HL-60/S4 (cell line): ENCODE measurements around the gene SSBP2.
"Not testable (repeated sequence)": the region's sequence is repeated elsewhere in the genome, so short reads cannot be mapped to it uniquely, and the experiment has no call there.

Source experiments
- in situ Hi-C: fragments of 300-500 bp; cut with MboI; formaldehyde crosslinking; loops from 2 replicates; pipeline ENCODE4 v1.14.3; 2022; ENCODE audit warnings: low sequenced_read_pairs

Gene SSBP2

DNA sequence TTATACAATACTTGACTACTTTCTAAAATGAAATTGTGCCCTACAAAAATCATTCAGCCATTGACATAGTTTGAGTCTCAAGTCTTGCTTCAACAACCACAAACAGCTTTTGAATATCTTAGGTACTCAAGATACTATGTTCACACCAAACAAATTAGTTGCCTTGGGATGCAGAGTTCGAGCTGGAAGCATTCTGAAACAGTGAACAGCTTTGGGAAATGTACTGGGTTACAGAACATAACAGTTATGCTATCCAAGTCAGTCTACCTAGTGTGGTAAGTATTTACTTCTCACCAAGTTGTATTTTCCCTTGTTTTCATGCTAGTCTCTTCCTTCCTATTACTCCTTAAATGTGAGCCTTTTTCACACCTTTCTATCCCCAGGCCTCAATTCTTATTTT lies 143.2 kb downstream of the SSBP2 start:
- in situ Hi-C loops: no loop called here

DNA sequence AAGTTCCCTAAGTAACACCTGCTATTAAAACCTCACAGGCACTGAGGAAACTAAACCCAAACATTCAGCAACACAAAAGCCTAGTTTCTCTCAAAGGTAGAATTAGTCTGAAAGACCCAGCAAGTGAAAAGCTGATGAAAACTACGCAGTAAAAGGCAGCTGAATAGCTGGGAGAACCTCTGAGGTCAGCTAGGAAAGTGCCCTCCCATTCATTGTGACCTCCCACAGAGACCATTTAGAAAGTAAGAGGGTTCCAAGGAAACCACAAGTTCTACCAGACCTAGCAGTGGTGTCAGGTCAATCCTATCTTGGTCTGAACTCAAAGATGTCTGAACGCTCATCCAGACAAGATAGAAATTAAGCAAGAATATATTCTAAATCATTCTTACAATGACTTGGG lies 144.7 kb downstream of the SSBP2 start:
- in situ Hi-C loops: no loop called here

- in situ Hi-C loops: no loop called here
Observed at GRCh38 chr5:81605299-81605698, 145.6 kb downstream of the SSBP2 start.

DNA sequence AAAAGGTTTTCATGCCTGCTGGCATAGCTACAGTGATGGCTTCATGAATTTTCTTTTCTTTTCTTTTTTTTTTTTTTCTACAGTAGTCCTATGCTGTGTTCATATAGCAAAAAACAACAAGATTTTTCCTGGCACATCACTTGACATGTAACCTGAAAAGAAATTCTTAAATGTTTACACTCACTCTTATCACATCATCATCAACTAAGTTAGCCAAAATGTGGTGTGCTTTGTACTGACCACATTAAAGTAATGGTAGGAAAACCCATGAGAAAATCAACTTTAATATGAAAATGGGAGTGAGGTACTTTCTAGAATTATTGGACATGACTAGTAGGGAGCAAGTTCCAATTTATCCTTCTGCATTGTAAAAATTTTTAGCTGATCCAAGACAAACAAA lies 146.7 kb downstream of the SSBP2 start:
- in situ Hi-C loops: no loop called here

GRCh38 chr5:81601919-81602318 lies 149.0 kb downstream of the SSBP2 start:
- in situ Hi-C loops: no loop called here

GRCh38 chr5:81592085-81592484 lies 158.8 kb downstream of the SSBP2 start:
- in situ Hi-C loops: not testable (repeated sequence)

GRCh38 chr5:81590498-81591384 lies 160.2 kb downstream of the SSBP2 start:
- in situ Hi-C loops: no loop called here

DNA sequence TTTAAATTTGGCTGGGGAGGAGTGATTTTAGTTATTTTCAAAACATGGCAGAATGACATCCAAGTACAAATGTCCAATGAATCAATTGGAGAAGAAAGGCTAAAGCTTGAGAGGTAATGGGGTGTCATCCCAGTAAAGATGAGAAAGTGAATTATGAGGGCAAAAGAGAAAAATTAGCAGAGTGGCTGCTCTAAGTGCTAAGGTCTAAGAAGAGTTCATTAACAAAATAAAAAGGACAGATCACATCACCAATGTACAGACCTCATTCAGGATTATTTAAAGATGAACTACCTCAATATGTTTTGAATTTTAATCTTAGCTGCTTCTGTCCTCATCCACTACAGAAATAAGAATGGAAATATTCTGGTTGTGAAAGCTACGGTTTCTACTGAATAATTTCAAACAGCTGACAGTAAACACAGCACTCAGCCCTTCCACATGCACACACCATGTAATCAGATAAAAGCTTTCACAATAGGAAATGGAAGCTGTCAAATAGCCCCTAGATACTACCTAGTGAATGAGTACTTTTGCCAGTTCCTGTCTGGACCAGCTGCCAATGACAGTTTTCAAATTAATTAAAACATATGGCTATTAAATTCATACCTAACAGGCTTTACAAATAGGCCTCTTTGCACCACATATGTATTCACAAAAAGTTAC lies 171.5 kb downstream of the SSBP2 start:
- in situ Hi-C loops: no loop called here

- in situ Hi-C loops: no loop called here
Observed at GRCh38 chr5:81577091-81577490, 173.8 kb downstream of the SSBP2 start.

DNA sequence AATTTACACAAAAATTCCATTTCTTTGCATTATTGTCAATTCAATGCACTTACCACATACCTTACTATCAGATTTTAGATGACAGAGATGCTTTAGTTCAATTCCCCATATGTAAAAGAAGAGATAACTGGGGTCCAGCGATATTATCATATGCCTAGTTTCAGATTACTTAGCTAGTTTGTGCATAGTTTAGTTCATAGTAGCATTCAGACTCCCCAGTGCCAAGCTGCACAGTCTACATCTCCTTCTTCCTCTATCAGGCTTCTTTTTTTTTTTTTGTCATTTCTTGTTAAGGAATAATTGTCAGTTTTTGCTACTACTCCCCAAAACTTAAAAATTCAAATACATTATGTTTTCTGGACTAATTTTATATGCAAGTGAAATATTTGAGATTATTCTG lies 175.0 kb downstream of the SSBP2 start:
- in situ Hi-C loops: no loop called here

GRCh38 chr5:81572201-81572600 lies 178.7 kb downstream of the SSBP2 start:
- in situ Hi-C loops: no loop called here

GRCh38 chr5:81558188-81558587 lies 192.7 kb downstream of the SSBP2 start:
- in situ Hi-C loops: no loop called here

- in situ Hi-C loops: no loop called here
Observed at GRCh38 chr5:81556809-81557208, 194.1 kb downstream of the SSBP2 start.

- in situ Hi-C loops: no loop called here
Observed at GRCh38 chr5:81555865-81556264, 195.0 kb downstream of the SSBP2 start.

- in situ Hi-C loops: no loop called here
Observed at GRCh38 chr5:81554647-81555046, 196.2 kb downstream of the SSBP2 start.

DNA sequence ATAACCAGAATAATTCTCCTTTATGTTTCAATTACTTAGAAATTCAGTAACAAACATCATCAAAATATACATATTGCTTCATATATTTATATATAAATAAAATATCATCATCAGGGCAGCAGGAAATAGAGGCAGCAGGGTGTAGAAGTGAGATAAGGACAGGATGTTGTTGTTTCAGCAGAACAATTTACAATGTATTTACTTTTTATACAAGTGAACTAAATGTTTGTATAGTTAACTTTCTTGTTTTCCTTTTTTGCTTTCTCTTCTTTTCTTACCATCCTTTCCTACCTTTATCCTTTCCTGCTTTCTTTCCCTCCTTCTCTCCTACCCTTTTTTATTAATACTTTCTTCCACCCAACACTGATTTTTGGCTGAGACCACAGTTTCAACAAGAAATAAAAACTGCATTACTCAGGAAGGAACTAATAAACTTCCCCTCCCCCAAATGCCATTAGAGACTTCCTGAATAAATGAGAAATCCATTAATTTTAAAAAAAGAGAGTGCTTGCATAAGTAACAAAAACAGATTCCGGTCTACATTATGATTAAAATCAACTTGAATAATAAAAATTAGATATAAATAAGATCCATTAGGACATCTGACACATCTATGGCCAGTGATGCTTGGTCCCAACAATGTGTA lies 197.2 kb downstream of the SSBP2 start:
- in situ Hi-C loops: no loop called here

GRCh38 chr5:81552852-81553566 lies 197.9 kb downstream of the SSBP2 start:
- in situ Hi-C loops: no loop called here

DNA sequence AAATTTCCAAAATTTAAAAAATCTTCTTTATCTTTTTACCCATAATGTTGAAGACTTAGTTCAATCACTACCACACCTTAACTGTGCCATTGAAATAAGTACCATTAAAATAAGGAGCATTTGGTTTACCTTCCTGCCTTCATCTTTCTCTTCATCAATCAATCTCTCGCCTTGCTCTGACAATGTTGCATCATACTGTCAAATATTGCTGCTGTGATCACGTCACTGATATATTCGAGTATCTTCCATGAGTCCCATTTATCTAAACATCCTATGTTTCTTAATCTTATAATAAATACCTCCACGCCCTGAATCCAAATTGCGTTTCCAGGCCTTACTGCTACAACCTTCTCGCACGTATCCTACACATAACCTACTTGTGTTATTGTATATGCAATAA lies 201.8 kb downstream of the SSBP2 start:
- in situ Hi-C loops: no loop called here

GRCh38 chr5:81547001-81547400 lies 203.9 kb downstream of the SSBP2 start:
- in situ Hi-C loops: no loop called here

DNA sequence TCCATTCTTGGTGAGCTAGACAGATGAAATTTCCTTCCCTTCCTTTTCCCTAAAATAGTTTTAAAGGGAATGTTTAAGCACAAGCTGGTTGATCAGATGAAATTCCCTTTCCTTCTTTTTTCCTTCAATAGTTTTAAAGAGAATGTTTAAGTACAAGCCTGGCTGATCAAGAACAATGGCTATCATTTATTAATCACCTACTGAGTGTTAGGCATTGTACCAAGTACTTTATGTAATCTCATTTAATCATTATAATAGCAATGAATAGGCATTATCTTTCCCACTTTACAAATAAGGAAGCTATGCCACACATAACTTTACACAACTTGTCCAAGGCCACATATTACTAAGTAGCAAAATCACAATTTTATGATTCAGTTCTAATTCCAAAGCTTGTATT lies 205.0 kb downstream of the SSBP2 start:
- in situ Hi-C loops: no loop called here

DNA sequence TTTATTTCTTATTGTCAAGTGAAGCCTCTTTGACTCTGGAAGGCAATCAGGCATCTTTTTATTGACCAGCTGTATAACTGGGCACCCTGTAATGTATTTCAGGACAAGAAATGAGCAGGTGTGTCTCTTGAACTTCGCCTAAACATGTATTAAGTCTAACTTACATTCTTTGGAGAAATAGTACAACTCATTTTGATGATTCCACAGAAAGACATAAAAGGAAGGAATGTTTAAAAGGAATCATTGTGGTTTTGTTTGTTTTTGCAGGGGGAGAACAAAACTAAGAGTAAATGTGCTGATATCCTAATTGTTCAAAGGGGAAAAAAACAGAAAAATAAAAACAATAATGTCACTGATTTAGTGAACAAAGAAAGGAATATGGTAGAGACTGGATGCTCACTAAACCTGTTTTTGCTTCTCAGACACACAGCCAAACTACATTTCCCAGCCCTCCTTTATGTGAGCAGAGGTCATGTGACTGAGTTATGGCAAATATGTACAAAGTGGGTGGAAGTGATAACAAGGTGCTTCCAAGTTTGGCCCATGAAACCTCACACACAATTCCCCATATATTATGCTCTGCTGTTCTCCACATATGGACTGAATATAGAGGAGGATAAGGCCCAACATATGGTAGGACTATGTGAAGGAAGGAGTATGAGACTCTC lies 206.4 kb downstream of the SSBP2 start:
- in situ Hi-C loops: no loop called here
